GDM1 (cell line): ENCODE data around the gene CCDC13.
A peak's percentile ranks its signal among the peaks of the same experiment; 100 is the strongest.
"Not testable (repeated sequence)": the region's sequence is repeated elsewhere in the genome, so short reads cannot be mapped to it uniquely, and the experiment has no call there.

Experiments
- DNase-seq: peaks from one replicate; lab custom pipeline; 2025; lab: John Stamatoyannopoulos, UW

The CCDC13 gene

GRCh38 chr3:42772670-42773408 lies at the start of gene CCDC13:
Gene CCDC13, minus strand, starts transcription at chr3:42773253. Its CDS starts 14,908 bp downstream, at chr3:42758345.
- DNase-seq = peak; percentile 89

GRCh38 chr3:42822828-42823227 lies 49.8 kb upstream of the CCDC13 start:
- no peak for DNase-seq

- DNase-seq = no peak
These were observed 47.6 kb upstream of the CCDC13 start for GRCh38 chr3:42820746-42821051.

GRCh38 chr3:42819351-42819965 lies 46.4 kb upstream of the CCDC13 start:
- no peak for DNase-seq

GRCh38 chr3:42815826-42816225 lies 42.8 kb upstream of the CCDC13 start:
- DNase-seq = no peak

- DNase-seq = no peak
These were observed 42.0 kb upstream of the CCDC13 start for GRCh38 chr3:42814914-42815507.

GRCh38 chr3:42814246-42814645 lies 41.2 kb upstream of the CCDC13 start:
- no peak for DNase-seq

GRCh38 chr3:42811118-42811883 lies 38.2 kb upstream of the CCDC13 start:
- DNase-seq = peak; percentile 89

GRCh38 chr3:42810706-42811105 lies 37.7 kb upstream of the CCDC13 start:
- not testable (repeated sequence) for DNase-seq

GRCh38 chr3:42809202-42809601 lies 36.1 kb upstream of the CCDC13 start, which contains the start of gene ACKR2:
Gene ACKR2, plus strand, starts transcription at chr3:42809445. Its CDS starts 55,058 bp downstream, at chr3:42864503.
- no peak for DNase-seq

- DNase-seq = no peak
These were observed 34.9 kb upstream of the CCDC13 start for GRCh38 chr3:42807929-42808328.

GRCh38 chr3:42805141-42805821 lies 32.2 kb upstream of the CCDC13 start:
- no peak for DNase-seq

- DNase-seq = no peak
These were observed 31.7 kb upstream of the CCDC13 start for GRCh38 chr3:42804831-42805132.

GRCh38 chr3:42804106-42804830 lies 31.2 kb upstream of the CCDC13 start, which contains the start of gene HIGD1A:
Gene HIGD1A, minus strand, starts transcription at chr3:42804490. Its CDS starts 10,237 bp downstream, at chr3:42794253.
- peak; percentile 94 for DNase-seq

- DNase-seq = no peak
These were observed 30.5 kb upstream of the CCDC13 start for GRCh38 chr3:42803414-42804105.

GRCh38 chr3:42802876-42803413 lies 29.9 kb upstream of the CCDC13 start:
- DNase-seq = no peak

GRCh38 chr3:42801784-42802183 lies 28.7 kb upstream of the CCDC13 start:
- DNase-seq = no peak

GRCh38 chr3:42801048-42801620 lies 28.1 kb upstream of the CCDC13 start:
- no peak for DNase-seq

GRCh38 chr3:42800251-42800650 lies 27.2 kb upstream of the CCDC13 start:
- DNase-seq = no peak

- DNase-seq = no peak
These were observed 26.3 kb upstream of the CCDC13 start for GRCh38 chr3:42799376-42799775.
